GM23248 (cell line): ENCODE results near the gene BCKDHB. TPM values are rescaled to one million over a fixed set of nuclear protein-coding genes. Genes with fewer than 3 reads are reported as not detected.

Experiments used
- DNase-seq: peaks from one replicate; pipeline ENCODE4 v3.0.0-alpha.2; 2015
- H2AFZ ChIP-seq: fragments of 200-600 bp; sonication (generic); 2 replicates; pipeline ENCODE4 v1.6.1; 2016; ENCODE audit warnings: antibody characterized with exemption
- H3F3A ChIP-seq: fragments of 200-600 bp; sonication (generic); 2 replicates; pipeline ENCODE4 v1.6.1; 2016; ENCODE audit warnings: mild to moderate bottlenecking, antibody characterized with exemption, mixed run types; ENCODE audit not compliant: insufficient read depth
- H3K27ac ChIP-seq: fragments of 200-600 bp; sonication (generic); 2 replicates; pipeline ENCODE4 v1.5.1; 2016; ENCODE audit warnings: mild to moderate bottlenecking
- H3K27me3 ChIP-seq: fragments of 200-600 bp; sonication (generic); replicated peaks from 2 replicates; pipeline ENCODE4 v1.6.1; 2016; ENCODE audit warnings: mild to moderate bottlenecking; ENCODE audit not compliant: insufficient read depth
- H3K36me3 ChIP-seq: fragments of 200-600 bp; sonication (generic); 2 replicates; pipeline ENCODE4 v1.6.1; 2016; ENCODE audit warnings: low read depth, mild to moderate bottlenecking
- H3K4me1 ChIP-seq: fragments of 200-600 bp; sonication (generic); 2 replicates; pipeline ENCODE4 v1.6.1; 2016; ENCODE audit warnings: mild to moderate bottlenecking; ENCODE audit not compliant: insufficient read depth
- H3K4me2 ChIP-seq: fragments of 200-600 bp; sonication (generic); one replicate; pipeline ENCODE4 v1.6.1; 2016; ENCODE audit warnings: mild to moderate bottlenecking; ENCODE audit not compliant: unreplicated experiment
- H3K4me3 ChIP-seq: fragments of 200-600 bp; sonication (generic); 2 replicates; pipeline ENCODE4 v1.5.1; 2016; ENCODE audit warnings: mild to moderate bottlenecking
- H3K79me2 ChIP-seq: fragments of 200-600 bp; sonication (generic); 2 replicates; pipeline ENCODE4 v1.6.1; 2016; ENCODE audit warnings: mild to moderate bottlenecking; ENCODE audit not compliant: insufficient read depth
- H3K9ac ChIP-seq: fragments of 200-600 bp; sonication (generic); 2 replicates; pipeline ENCODE4 v1.6.1; 2016; ENCODE audit warnings: mild to moderate bottlenecking
- H3K9me2 ChIP-seq: fragments of 200-600 bp; sonication (generic); 2 replicates; pipeline ENCODE4 v1.6.1; 2016; ENCODE audit warnings: mixed run types, mild to moderate bottlenecking, moderate library complexity; ENCODE audit not compliant: insufficient read depth
- H3K9me3 ChIP-seq: fragments of 200-600 bp; sonication (generic); one replicate; pipeline ENCODE4 v1.6.1; 2017; ENCODE audit warnings: low read depth
- H4K20me1 ChIP-seq: fragments of 200-600 bp; sonication (generic); 2 replicates; pipeline ENCODE4 v1.6.0; 2016; ENCODE audit not compliant: insufficient read depth
- EZH2 ChIP-seq: fragments of 200-600 bp; sonication (generic); IDR thresholded peaks from 2 replicates; pipeline ENCODE4 v1.6.1; 2018; ENCODE audit warnings: antibody characterized with exemption, mild to moderate bottlenecking; ENCODE audit not compliant: insufficient read depth, poor library complexity, severe bottlenecking
- EZH2phosphoT487 ChIP-seq: fragments of 200-600 bp; sonication (generic); IDR thresholded peaks from 2 replicates; pipeline ENCODE4 v1.6.1; 2018; ENCODE audit warnings: antibody characterized with exemption, moderate library complexity, mild to moderate bottlenecking, low read depth; ENCODE audit not compliant: insufficient read depth
- WGBS, 2 experiments: methylation state at CpG; one replicate each; pipeline ENCODE4 v1.1.6; 2015 to 2017; ENCODE audit warnings: low lambda C conversion rate in 2 of 2, low coverage in 1 of 2; ENCODE audit errors: missing lambda C conversion rate in 2 of 2; 5-methylcytosine and 5-hydroxymethylcytosine counted together
- in situ Hi-C: fragments of 300-500 bp; cut with MboI; formaldehyde crosslinking; loops from 2 replicates; pipeline ENCODE4 v1.15.0; 2020
- polyA plus RNA-seq: library from polyadenylated mRNA; unstranded; fragments of >200 nt; fragmentation: Nextera tagmentation; extraction: Ambion mirVana; gene quantifications from 2 replicates; pipeline ENCODE4 v1.2.1, GENCODE V29; 2016
- total RNA-seq: library from RNA; depleted of rRNA; stranded (reverse); fragments of >200 nt; shearing (Covaris generic); gene quantifications from 2 replicates; pipeline ENCODE4 v1.2.3, GENCODE V29; 2014

Gene BCKDHB
- total and polyA plus RNA-seq, 2 experiments from 2014 or later, result 18.4 to 33.8 TPM

- H3K27ac ChIP-seq, result no peak overlapping the region
- no peaks in the 10 kb centered on the region for H4K20me1 ChIP-seq
- H3K9me2 ChIP-seq, result no peaks in the 10 kb centered on the region
- H3K27me3 ChIP-seq, result no peaks in the 10 kb centered on the region
- H3K9ac ChIP-seq, result no peak overlapping the region
- peak; percentile 28 for DNase-seq
- peaks cover 12% of the 10 kb centered on the region for H3K4me1 ChIP-seq
- no peak for TF ChIP-seq EZH2phosphoT487
- TF ChIP-seq EZH2, result no peak
- no peak overlapping the region for H2AFZ ChIP-seq
- H3F3A ChIP-seq, result 0 out of 2 replicates have a peak, but pooled peaks cover 7% of the 10 kb centered on the region
- no peak overlapping the region for H3K4me3 ChIP-seq
- in situ Hi-C loops, result no loop called here
- H3K36me3 ChIP-seq, result no peaks in the 10 kb centered on the region
- no peak overlapping the region for H3K4me2 ChIP-seq
- WGBS, 2 experiments, result 91 to 96% methylated on average over 2 of the region's 2 CpGs
- no peaks in the 10 kb centered on the region for H3K9me3 ChIP-seq
- H3K79me2 ChIP-seq, result no peaks in the 10 kb centered on the region
Measured at GRCh38 chr6:80336911-80337310, 230.4 kb downstream of the BCKDHB start.

GRCh38 chr6:80338201-80338836 is 231.8 kb downstream of the BCKDHB start:
- Histone ChIP-seq H3K4me2 (no peak overlapping the region), H3K4me3 (no peak overlapping the region)
- TF ChIP-seq EZH2phosphoT487 (no peak), EZH2 (no peak)

GRCh38 chr6:80339421-80339820 is 232.9 kb downstream of the BCKDHB start:
- no peaks in the 10 kb centered on the region for H3K36me3 ChIP-seq
- in situ Hi-C loops, result no loop called here
- H3K9me3 ChIP-seq, result no peaks in the 10 kb centered on the region
- H3K27me3 ChIP-seq, result no peaks in the 10 kb centered on the region
- no peaks in the 10 kb centered on the region for H3K79me2 ChIP-seq
- H3K27ac ChIP-seq, result no peak overlapping the region
- no peaks in the 10 kb centered on the region for H3K9me2 ChIP-seq
- no peak overlapping the region for H3K4me2 ChIP-seq
- TF ChIP-seq EZH2phosphoT487 (no peak), EZH2 (no peak)
- no peak overlapping the region for H3K4me3 ChIP-seq
- H3K9ac ChIP-seq, result no peak overlapping the region
- H4K20me1 ChIP-seq, result no peaks in the 10 kb centered on the region
- no peak overlapping the region for H2AFZ ChIP-seq
- H3F3A ChIP-seq, result 0 out of 2 replicates have a peak, but pooled peaks cover 7% of the 10 kb centered on the region
- peaks cover 13% of the 10 kb centered on the region for H3K4me1 ChIP-seq
- DNase-seq, result no peak

More at GRCh38 chr6:80338201-80338836, 231.8 kb downstream of the BCKDHB start:
- DNase-seq, result no peak
- Histone ChIP-seq H3K9me2 (no peaks in the 10 kb centered on the region), H3K36me3 (no peaks in the 10 kb centered on the region), H3K27ac (no peak overlapping the region), H4K20me1 (no peaks in the 10 kb centered on the region), H3K9ac (no peak overlapping the region), H3K9me3 (no peaks in the 10 kb centered on the region), H3K4me1 (peaks cover 16% of the 10 kb centered on the region), H3K79me2 (no peaks in the 10 kb centered on the region), H3K27me3 (no peaks in the 10 kb centered on the region), H3F3A (0 out of 2 replicates have a peak, but pooled peaks cover 7% of the 10 kb centered on the region), H2AFZ (no peak overlapping the region)
- in situ Hi-C loops, result no loop called here
- 85 to 87% methylated on average over 12 of the region's 12 CpGs for WGBS, 2 experiments

GRCh38 chr6:80340280-80340679 is 233.8 kb downstream of the BCKDHB start:
- no peak for TF ChIP-seq EZH2phosphoT487
- no peak for TF ChIP-seq EZH2
- no peaks in the 10 kb centered on the region for H3K9me3 ChIP-seq

More at GRCh38 chr6:80340280-80340679, 233.8 kb downstream of the BCKDHB start:
- no peaks in the 10 kb centered on the region for H3K9me2 ChIP-seq
- no peak for DNase-seq
- in situ Hi-C loops, result no loop called here
- no peaks in the 10 kb centered on the region for H3K79me2 ChIP-seq
- 0 out of 2 replicates have a peak, but pooled peaks cover 4% of the 10 kb centered on the region for H3F3A ChIP-seq
- H3K36me3 ChIP-seq, result no peaks in the 10 kb centered on the region
- H3K4me1 ChIP-seq, result peaks cover 10% of the 10 kb centered on the region
- H3K27ac ChIP-seq, result no peak overlapping the region
- H3K27me3 ChIP-seq, result no peaks in the 10 kb centered on the region
- H3K4me3 ChIP-seq, result no peak overlapping the region
- H3K4me2 ChIP-seq, result no peak overlapping the region
- no peak overlapping the region for H3K9ac ChIP-seq
- 87% methylated on average over 4 of the region's 4 CpGs for WGBS, 2 experiments
- no peaks in the 10 kb centered on the region for H4K20me1 ChIP-seq
- H2AFZ ChIP-seq, result no peak overlapping the region
